HG02623 (cell line): ENCODE data around the gene RASSF4.

ENCODE experiments used
- ATAC-seq: cut with Tn5 transposase; IDR thresholded peaks from one replicate; pipeline ENCODE4 v1.9.1; 2021; ENCODE audit warnings: moderate library complexity; ENCODE audit not compliant: unreplicated experiment

The RASSF4 gene

DNA sequence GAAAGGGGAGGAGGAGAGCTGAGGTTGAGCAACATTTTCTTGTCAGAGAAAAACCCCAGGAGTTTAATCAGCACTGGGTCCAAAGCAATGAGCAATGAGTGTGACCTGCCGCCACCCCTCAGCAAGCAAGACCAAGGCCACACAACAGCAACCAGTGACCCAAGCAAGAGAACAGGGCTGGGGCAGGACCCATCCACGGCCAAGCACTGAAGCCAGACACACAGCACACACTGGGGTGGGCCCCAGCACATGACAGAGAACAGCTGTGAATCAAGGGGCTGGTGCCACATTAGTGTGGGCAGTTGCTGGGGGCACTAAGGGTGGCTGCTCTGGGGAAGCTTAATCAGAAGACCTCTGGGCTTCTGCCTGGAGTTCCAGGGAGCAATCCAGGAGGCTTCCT, 32.2 kb upstream of the RASSF4 start:
- ATAC-seq, result no peak

DNA sequence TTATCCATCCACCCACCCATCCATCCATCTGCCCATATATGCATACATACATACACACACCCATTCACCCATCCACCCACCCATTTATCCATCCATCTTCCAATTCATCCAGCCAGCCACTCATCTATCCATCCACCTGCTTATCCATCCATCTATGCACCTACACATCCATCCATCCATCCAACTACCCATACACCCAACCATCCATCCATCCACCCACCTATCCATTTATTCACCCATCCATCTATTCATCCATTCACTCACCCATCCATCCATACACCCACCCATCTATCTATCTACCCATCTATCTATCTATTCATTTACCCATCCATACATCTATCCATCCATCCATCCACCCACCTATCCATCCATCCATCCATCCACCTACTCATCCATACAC, 31.1 kb upstream of the RASSF4 start:
- no peak for ATAC-seq

DNA sequence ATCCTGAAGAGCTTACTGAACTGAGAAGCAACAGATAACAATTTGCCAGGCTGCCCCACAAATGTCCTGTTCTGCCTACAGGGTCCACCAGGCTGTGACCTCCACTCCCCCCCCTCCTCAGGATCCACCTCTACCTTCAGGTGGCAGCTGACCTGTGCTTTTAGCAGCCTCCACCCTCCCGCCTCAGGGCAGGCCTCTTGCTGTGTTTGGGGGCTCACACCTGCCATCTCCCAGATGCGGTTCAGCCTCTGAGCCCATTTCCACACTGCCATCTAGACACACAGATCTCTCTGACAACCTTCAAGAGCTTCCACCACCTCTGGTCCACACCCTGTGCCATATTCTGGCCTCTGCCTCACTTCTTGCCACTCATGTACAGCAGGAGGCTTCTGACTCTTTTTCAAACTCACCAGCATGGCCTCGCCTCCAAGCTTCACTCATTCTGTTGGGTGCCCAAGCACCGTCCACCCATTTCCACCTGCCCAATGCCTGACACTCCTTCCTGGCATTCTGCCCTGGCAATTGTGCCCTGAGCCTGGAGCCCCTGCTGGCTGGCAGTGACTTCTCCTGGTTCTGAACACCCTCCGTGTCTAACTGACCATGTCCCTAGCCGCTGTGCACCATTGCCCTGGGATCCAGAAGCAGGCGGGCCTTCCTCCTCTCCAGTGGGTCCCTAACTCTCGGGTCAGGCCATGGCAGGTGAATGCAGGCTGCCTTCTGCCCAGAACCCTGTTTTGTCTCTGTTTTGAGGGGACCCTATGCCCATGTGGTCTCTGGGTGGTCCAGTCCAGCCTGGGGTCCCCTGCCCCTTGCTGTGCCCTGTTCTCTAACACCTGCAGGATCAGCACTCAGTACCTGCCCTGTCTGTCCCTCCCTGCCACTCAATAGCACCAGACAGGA, 30.0 kb upstream of the RASSF4 start:
- ATAC-seq, result no peak

DNA sequence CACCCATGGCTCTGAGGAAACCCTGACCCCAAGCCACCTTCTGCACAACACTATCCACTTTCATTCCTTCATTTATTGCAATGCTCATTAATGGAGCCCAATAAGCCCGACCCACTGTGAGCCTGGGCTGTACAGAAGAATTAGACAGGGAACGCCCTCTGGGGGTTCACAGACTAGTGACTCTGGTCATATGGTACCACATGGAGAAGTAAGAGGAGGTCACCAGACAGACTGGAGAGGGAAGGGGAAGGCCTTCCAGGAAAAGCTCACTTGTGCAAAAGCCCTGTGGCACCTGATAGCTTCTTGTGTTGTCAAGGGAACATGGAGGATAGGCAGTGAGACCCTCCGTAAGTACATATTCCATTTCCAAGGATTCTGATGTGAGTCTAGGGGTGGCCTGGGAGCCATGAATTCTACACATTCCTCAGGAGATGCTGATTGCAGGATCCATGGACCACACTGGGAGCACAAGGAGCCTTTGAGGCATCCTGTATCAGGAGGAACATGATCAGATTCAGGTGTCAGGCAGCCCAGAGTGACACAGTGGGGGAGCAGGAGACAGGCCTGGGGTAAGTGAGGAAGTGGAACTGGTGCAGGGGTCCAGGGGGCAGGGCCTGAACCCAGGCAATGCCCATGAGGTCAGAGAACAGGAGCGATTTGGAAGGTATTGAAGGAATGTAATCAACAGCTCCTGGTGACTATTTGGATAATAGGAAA, 28.5 kb upstream of the RASSF4 start:
- no peak for ATAC-seq

GRCh38 chr10:44931621-44932516, 27.7 kb upstream of the RASSF4 start:
- ATAC-seq, result no peak

DNA sequence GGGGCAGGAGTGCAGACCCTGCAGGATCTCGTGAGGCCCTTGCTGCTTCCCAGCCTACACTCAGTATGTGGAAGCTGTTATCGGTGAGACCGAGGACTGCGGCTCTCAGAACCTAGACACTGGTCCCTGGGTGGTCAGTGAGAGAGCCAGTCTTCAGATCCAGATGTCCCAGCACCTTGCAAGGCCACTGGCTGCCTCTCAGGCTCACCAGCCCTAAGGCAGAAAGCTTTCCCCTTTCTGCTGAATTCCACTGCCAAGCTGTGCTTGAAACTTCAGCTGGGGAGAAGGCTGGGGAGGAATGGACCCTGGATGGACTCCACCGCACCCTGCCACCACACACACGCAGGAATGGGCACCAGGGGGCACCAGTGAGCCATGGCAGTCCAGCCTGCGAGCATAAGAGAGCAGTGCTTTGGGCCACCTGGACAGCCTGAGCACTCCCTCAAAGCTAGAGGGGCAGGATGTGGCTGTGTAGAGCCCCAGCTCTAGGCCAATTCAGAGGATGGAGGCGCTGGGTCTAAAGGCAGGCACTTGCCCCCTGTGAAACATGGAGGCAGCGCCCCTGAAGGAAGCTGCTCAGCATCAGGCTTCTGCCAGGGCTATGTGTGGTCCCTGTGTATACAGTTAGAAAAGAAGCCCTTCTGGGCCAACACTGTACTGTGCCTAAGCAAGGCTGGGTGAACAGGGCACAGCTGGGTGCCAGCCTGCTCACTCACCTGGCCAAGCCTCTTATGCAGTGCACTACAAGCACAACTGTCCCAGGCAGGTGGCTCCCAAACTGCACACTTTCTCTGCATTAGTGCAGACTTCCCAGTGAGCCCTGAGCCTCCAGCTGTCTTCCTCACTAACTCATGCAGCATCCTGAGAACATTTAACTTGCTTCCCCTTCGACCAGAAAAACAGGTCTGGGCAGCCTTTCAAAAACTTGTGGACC, 26.8 kb upstream of the RASSF4 start:
- peak; percentile 95 for ATAC-seq

DNA sequence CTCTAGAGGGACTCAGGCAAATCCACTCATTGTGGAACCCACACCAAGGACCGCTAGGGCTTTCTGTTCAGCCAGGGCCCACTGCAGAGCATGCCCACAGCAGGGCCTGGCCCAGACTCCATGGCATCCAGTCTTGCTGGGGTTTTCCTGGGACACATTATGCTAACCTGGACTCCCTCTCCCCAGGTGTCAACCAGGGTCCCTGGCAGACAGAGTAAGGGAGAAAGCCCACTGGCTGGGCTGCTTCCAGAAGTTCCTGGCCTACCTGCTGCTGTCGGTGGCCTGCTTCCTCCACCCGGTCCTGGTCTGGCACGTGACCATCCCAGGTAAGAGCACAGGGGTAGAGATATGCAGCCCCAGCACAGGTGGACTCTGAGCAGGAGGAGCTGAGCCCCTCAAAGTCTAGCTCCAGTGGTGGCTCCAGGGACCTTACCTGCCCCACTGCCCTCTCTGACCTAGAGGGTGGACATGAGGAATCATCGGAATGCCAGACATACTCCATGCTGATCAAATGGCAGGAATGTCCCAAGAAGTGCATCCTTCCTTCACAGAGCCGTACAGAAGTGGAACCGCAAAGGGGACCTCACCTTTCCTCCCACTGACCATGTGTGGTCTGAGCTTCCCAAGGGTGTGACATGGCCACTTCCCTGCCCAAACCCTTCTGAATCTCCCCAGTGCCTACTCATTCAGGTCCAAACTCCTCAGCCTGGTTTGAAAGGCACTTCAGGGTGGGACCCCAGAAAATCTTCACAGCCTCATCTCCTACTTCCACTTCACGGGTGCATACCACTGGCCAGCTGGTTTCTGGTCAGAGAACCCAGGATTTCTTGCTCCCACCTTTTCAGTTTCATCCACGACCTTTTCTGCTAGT, 25.9 kb upstream of the RASSF4 start:
- no peak for ATAC-seq

DNA sequence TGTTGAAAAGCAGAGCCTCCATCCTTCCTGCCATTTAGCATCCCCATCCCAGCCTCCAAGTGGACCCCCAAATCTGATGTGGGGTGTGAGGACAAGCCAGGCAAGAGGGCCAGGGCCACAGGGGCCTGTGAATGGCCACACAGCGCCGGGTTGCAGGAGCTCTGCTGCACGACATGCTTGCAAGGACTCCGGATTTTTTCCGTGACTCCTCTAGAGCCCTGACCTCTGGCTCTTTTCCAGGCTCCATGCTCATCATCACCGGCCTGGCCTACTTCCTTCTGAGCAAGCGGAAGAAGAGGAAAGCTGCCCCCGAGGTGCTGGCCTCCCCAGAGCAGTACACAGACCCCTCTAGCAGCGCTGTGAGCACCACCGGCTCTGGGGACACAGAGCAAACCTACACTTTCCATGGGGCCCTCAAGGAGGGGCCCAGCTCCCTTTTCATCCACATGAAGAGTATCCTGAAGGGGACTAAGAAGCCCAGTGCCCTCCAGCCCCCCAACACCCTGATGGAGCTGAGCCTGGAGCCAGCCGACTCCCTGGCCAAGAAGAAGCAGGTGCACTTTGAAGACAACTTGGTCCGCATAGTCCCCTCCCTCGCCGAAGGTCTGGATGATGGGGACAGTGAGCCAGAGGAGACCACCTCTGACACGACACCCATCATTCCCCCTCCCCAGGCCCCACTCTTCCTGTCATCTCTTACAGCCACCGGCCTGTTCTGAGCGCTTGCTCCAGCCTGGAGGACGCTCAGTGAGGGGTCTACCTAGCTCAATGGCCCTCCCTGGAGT, 25.0 kb upstream of the RASSF4 start:
- ATAC-seq, result no peak

GRCh38 chr10:44935201-44935965, 24.2 kb upstream of the RASSF4 start:
- ATAC-seq, result no peak

GRCh38 chr10:44935966-44936295, 23.7 kb upstream of the RASSF4 start:
- no peak for ATAC-seq

- no peak for ATAC-seq
Measured at GRCh38 chr10:44936314-44936975, 23.2 kb upstream of the RASSF4 start.

DNA sequence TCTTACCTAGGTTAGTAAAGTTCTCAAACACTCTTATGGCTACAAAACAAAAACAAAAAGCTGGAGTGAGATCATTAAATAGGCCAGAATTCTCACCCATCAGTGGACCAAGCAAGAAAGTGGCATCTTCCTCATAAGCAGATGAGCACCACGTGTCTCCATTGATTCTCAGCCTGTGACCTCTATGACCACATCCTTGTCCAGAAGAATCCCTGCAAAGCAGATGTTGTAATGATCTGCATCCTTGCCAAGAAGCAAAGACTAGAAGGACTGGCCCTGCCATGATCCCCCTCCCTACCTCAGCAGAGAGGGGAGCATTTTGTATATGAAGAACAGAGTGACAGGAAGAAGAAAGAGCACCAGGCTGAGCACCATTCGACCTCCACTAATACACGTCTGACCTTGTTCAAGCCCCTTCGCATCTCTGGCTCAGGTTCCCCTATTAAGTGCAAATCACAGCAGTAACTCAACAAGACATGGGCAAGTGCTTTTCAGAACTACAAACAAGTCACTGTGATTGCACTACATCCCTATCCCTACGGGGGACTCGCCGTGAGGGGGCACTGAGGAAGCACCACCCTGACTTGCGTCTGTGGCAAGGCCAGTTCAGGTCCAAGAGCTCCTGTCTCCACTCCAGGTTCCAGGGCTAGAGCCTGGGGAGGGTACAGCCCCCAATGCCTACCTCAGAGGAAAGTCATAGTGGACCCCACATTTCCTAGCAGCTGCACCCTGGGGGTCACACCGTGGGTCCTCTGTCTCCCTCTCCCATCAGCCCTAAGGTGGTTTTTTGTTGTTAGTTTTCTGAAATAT, 22.2 kb upstream of the RASSF4 start:
- no peak for ATAC-seq

DNA sequence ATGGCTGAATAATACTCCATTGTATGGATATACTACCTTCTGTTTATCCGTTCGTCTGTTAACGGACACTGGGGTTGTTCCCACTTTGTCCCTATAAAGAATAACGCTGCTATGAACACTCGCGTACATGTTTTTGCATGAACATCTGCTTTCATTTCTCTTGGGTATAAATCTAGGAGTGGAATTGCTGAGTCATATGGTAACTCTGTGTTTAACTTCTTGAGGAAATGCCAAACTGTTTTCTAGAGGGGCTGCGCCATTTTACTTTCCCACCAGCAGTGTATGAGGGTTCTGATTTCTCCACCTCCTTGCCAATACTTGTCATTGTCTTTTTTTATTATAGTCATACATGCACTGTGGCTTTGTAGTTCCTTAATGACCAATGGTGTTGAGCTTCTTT, 20.6 kb upstream of the RASSF4 start:
- ATAC-seq, result no peak

DNA sequence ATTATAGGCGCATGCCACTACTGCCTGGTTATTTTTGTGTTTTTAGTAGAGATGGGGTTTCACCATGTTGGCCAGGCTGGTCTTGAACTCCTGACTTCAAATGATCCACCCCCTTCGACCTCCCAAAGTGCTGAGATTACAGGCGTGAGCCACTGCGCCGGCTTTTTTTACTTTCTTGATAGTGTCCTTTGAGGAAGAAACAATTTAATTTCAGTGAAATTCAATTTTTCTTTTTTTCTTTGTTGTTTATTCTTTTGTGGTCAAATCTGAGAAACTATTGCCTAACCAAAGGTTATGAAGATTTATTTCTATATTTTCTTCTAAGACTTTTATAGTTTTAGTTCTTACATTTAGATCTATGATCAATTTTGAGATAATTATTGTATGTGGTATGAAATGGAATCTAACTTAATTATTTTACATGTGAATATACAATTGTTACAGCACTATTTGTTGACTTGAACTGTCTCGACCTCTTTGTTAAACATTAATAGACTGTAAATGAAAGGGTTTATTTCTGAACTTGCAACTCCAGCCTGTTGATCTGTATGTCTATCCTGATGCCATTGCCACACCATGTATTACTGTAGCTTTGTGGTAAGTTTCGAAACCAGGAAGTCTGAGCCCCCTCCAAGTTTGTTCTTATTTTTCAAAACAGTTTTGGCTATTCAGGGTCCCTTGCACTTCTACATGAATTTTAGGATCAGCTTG, 19.8 kb upstream of the RASSF4 start:
- no peak for ATAC-seq

GRCh38 chr10:44944354-44944753, 15.2 kb upstream of the RASSF4 start:
- ATAC-seq, result no peak

DNA sequence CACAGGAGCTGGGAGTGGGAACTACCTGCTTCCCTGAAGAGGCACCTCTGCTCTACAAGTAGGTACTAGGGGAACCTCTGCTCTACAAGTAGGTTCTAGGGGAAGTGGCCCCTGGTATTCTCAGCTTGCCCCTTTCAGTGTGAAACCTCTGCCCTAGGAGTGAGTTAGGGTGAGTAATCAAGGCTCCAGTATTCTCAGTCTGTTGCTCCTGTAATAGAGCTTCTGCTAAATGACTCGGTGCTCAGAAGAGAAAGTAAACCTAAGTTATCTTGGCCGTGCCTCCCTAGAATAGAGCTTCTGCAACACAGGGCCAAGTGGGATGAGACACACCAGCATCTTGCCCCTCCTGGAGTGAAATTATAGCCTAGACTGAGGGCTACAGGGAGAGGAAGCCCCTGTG, 13.4 kb upstream of the RASSF4 start:
- ATAC-seq, result peak; percentile 43
